Panc1 (cell line): ENCODE measurements around the gene UGT1A5. TPM values are rescaled to one million over a fixed set of nuclear protein-coding genes. Genes with fewer than 3 reads are reported as not detected.

ENCODE experiments used
- ATAC-seq: fragments of 200-7000 bp; cut with Tn5 transposase; 2 replicates; pipeline ENCODE4 v1.9.1; 2020; ENCODE audit warnings: mild to moderate bottlenecking, moderate library complexity
- BruUV-seq: library from RNA; stranded (reverse); fragments of 400-500 nt; replicated peaks from 2 replicates; lab custom pipeline; 2021; lab: Mats Ljungman, UMichigan
- CTCF ChIA-PET: fragments of 300-600 bp; sonication (Branson Sonifier 250); formaldehyde crosslinking; loops from one replicate; lab custom pipeline; 2022; ENCODE audit warnings: antibody characterized with exemption; lab: Charles Lee
- POLR2A ChIA-PET: fragments of 300-600 bp; sonication (Branson Sonifier 250); formaldehyde crosslinking; loops from one replicate; lab custom pipeline; 2022; ENCODE audit warnings: antibody characterized with exemption; lab: Charles Lee
- DNase-seq: peaks from one replicate; pipeline ENCODE4 v3.0.0-alpha.2; 2010; ENCODE audit warnings: low read depth, low spot score
- H3K27ac ChIP-seq: 2 replicates; pipeline ENCODE4 v1.5.1; 2011; ENCODE audit warnings: mild to moderate bottlenecking, low read length, inconsistent platforms
- H3K27me3 ChIP-seq: fragments of 200-500 bp; sonication (Bioruptor generic); 2 replicates; pipeline ENCODE4 v1.6.0; 2014; ENCODE audit warnings: low read length, inconsistent platforms; ENCODE audit not compliant: control insufficient read depth, insufficient read depth
- H3K36me3 ChIP-seq: fragments of 200-500 bp; sonication (Bioruptor generic); 2 replicates; pipeline ENCODE4 v1.5.1; 2014; ENCODE audit warnings: inconsistent platforms, mild to moderate bottlenecking, low read length, moderate library complexity; ENCODE audit not compliant: control insufficient read depth, insufficient read depth
- H3K4me1 ChIP-seq: 2 replicates; pipeline ENCODE4 v1.5.1; 2011; ENCODE audit warnings: inconsistent platforms, mild to moderate bottlenecking, low read length, moderate library complexity; ENCODE audit not compliant: control insufficient read depth, insufficient read depth
- H3K4me3 ChIP-seq, 2 experiments: 2 replicates each; pipeline ENCODE4 v1.5.1; 2011 to 2012; ENCODE audit warnings: low read depth in 2 of 2, low read length in 2 of 2, mild to moderate bottlenecking in 2 of 2, inconsistent platforms in 1 of 2, moderate library complexity in 1 of 2
- H3K9me3 ChIP-seq: fragments of 200-500 bp; sonication (Bioruptor generic); 2 replicates; pipeline ENCODE4 v1.5.1; 2014; ENCODE audit warnings: low read depth, mild to moderate bottlenecking, inconsistent platforms, low read length, moderate library complexity; ENCODE audit not compliant: control insufficient read depth, insufficient read depth
- POLR2AphosphoS5 ChIP-seq: IDR thresholded peaks from 2 replicates; pipeline ENCODE4 v1.6.1; 2012; ENCODE audit warnings: mild to moderate bottlenecking, low read depth, low read length, moderate library complexity
- SIN3A ChIP-seq: IDR thresholded peaks from 2 replicates; pipeline ENCODE4 v1.6.1; 2012; ENCODE audit warnings: low read depth, mild to moderate bottlenecking, low read length, moderate library complexity, borderline replicate concordance; ENCODE audit not compliant: insufficient read depth
- TCF7L2 ChIP-seq: IDR thresholded peaks from 2 replicates; pipeline ENCODE4 v1.6.1; 2011; ENCODE audit warnings: mild to moderate bottlenecking, low read depth, low read length, inconsistent platforms
- in situ Hi-C: cut with HindIII; loops from 2 replicates; pipeline ENCODE4 v1.10.0; 2016; ENCODE audit warnings: low sequenced_read_pairs, low pct_unique_long_range_greater_than_20kb
- intact Hi-C: fragments of 100-400 bp; cut with micrococcal nuclease; formaldehyde crosslinking; loops from one replicate; pipeline ENCODE4 v1.10.0; 2022; ENCODE audit not compliant: unreplicated experiment
- total RNA-seq: library from RNA; stranded (reverse); gene quantifications from one replicate; pipeline ENCODE4 v1.2.1, GENCODE V29; 2021; ENCODE audit not compliant: unreplicated experiment
- TF ChIP-seq, protein P1 (sequence below), 2 experiments: IDR thresholded peaks; 2 replicates each; pipeline ENCODE4 v1.6.1; 2011 to 2012; ENCODE audit warnings: low read depth in 2 of 2, control low read depth in 1 of 2, low read length in 1 of 2, mild to moderate bottlenecking in 1 of 2, moderate library complexity in 1 of 2; ENCODE audit not compliant: insufficient read depth in 1 of 2
- TF ChIP-seq, protein P2 (sequence below): fragments of 450-650 bp; IDR thresholded peaks from 2 replicates; pipeline ENCODE4 v1.5.1; 2017; ENCODE audit warnings: mild to moderate bottlenecking

UGT1A5 gene
- total RNA-seq, 1 experiment from 2014 or later, result not detected

- Histone ChIP-seq H3K9me3 (no peaks in the 10 kb centered on the region), H3K4me3 (no peak overlapping the region), H3K27me3 (no peaks in the 10 kb centered on the region), H3K27ac (peak overlapping the region; percentile 18; the same call in 1 of the 2 replicates), H3K36me3 (no peaks in the 10 kb centered on the region), H3K4me1 (peaks cover 8% of the 10 kb centered on the region)
- no TSS peak for BruUV-seq
- in situ Hi-C loops (no loop called here), intact Hi-C loops (no loop called here)
- TF ChIP-seq, protein P1, sequence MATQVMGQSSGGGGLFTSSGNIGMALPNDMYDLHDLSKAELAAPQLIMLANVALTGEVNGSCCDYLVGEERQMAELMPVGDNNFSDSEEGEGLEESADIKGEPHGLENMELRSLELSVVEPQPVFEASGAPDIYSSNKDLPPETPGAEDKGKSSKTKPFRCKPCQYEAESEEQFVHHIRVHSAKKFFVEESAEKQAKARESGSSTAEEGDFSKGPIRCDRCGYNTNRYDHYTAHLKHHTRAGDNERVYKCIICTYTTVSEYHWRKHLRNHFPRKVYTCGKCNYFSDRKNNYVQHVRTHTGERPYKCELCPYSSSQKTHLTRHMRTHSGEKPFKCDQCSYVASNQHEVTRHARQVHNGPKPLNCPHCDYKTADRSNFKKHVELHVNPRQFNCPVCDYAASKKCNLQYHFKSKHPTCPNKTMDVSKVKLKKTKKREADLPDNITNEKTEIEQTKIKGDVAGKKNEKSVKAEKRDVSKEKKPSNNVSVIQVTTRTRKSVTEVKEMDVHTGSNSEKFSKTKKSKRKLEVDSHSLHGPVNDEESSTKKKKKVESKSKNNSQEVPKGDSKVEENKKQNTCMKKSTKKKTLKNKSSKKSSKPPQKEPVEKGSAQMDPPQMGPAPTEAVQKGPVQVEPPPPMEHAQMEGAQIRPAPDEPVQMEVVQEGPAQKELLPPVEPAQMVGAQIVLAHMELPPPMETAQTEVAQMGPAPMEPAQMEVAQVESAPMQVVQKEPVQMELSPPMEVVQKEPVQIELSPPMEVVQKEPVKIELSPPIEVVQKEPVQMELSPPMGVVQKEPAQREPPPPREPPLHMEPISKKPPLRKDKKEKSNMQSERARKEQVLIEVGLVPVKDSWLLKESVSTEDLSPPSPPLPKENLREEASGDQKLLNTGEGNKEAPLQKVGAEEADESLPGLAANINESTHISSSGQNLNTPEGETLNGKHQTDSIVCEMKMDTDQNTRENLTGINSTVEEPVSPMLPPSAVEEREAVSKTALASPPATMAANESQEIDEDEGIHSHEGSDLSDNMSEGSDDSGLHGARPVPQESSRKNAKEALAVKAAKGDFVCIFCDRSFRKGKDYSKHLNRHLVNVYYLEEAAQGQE (IDR thresholded peaks at IDR 0.05; ENCODE audit: insufficient read depth in 1 of 2, low read depth in 2 of 2, low read length in 1 of 2), result no peak
- TF ChIP-seq, protein P2, sequence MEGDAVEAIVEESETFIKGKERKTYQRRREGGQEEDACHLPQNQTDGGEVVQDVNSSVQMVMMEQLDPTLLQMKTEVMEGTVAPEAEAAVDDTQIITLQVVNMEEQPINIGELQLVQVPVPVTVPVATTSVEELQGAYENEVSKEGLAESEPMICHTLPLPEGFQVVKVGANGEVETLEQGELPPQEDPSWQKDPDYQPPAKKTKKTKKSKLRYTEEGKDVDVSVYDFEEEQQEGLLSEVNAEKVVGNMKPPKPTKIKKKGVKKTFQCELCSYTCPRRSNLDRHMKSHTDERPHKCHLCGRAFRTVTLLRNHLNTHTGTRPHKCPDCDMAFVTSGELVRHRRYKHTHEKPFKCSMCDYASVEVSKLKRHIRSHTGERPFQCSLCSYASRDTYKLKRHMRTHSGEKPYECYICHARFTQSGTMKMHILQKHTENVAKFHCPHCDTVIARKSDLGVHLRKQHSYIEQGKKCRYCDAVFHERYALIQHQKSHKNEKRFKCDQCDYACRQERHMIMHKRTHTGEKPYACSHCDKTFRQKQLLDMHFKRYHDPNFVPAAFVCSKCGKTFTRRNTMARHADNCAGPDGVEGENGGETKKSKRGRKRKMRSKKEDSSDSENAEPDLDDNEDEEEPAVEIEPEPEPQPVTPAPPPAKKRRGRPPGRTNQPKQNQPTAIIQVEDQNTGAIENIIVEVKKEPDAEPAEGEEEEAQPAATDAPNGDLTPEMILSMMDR, result no peak
- TF ChIP-seq TCF7L2, result no peak
- TF ChIP-seq POLR2AphosphoS5, result no peak
- TF ChIP-seq SIN3A, result no peak
- ATAC-seq, result no peak
- no peak for DNase-seq
- CTCF ChIA-PET, result no interaction called here
- POLR2A ChIA-PET, result no interaction called here
These were observed 23.2 kb upstream of the UGT1A5 start for GRCh38 chr2:233689501-233689900.

DNA sequence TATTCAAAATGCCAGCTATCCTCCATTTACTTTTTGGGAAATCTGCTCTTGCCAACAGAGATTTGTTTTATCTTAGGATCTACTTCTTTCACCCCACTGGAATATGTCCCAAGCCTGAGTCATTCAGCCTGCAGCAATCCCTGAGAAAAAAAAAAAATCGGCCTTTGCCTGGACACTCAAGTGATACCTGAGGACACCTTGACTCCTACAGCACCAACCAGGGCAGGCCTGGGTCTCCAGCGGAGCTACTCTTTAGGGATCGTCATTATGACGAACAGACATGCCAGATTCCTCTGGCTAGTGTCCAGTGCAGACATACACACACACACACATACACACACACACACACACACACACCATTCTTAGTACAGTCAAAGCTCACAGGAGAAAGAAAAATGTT lies 22.3 kb upstream of the UGT1A5 start:
- DNase-seq, result no peak
- Histone ChIP-seq H3K27ac (no peak overlapping the region), H3K4me1 (peaks cover 8% of the 10 kb centered on the region), H3K36me3 (no peaks in the 10 kb centered on the region), H3K4me3 (no peak overlapping the region), H3K27me3 (no peaks in the 10 kb centered on the region), H3K9me3 (no peaks in the 10 kb centered on the region)
- ChIA-PET POLR2A (interaction anchor here (0.7 kb wide), 1 partner anchor 77 kb away, joined by 4 read pairs; no protein-coding TSS in a partner anchor), CTCF (no interaction called here)
- no peak for ATAC-seq
- BruUV-seq, result no TSS peak
- TF ChIP-seq, protein P2, result no peak
- TF ChIP-seq, protein P1 (IDR thresholded peaks at IDR 0.05; ENCODE audit: insufficient read depth in 1 of 2, low read depth in 2 of 2, low read length in 1 of 2), result no peak
- TF ChIP-seq SIN3A (no peak), TCF7L2 (no peak), POLR2AphosphoS5 (no peak)
- intact Hi-C loops (no loop called here), in situ Hi-C loops (no loop called here)
